ENCODE data around the gene NACA2.

DNA sequence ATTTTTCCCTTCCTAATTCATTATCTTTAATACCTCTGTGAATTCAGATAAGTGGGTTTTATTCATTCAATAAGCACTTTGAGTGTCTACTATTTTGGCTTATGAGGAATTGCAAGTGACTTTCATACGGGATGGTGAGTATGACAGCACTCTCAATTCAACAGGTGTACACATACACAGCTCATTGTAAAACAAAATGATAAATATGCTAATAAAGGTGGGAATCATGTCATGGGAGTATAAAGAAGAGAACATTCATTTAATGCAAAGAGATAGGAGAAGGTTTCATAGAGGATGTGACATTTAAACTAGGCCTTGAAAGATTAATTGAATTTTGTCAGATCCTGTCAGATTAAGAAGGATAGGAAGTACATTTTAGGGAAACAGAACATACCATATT lies 19.4 kb downstream of the NACA2 start:
- TF ChIP-seq, protein P1, sequence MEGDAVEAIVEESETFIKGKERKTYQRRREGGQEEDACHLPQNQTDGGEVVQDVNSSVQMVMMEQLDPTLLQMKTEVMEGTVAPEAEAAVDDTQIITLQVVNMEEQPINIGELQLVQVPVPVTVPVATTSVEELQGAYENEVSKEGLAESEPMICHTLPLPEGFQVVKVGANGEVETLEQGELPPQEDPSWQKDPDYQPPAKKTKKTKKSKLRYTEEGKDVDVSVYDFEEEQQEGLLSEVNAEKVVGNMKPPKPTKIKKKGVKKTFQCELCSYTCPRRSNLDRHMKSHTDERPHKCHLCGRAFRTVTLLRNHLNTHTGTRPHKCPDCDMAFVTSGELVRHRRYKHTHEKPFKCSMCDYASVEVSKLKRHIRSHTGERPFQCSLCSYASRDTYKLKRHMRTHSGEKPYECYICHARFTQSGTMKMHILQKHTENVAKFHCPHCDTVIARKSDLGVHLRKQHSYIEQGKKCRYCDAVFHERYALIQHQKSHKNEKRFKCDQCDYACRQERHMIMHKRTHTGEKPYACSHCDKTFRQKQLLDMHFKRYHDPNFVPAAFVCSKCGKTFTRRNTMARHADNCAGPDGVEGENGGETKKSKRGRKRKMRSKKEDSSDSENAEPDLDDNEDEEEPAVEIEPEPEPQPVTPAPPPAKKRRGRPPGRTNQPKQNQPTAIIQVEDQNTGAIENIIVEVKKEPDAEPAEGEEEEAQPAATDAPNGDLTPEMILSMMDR (IDR thresholded peaks at IDR 0.05): no peak
- no peak for TF ChIP-seq EZH2 (IDR thresholded peaks at IDR 0.05; ENCODE audit: borderline replicate concordance, insufficient read depth, low read depth, low read length, poor library complexity, severe bottlenecking)

Measured in B cell (primary cell).